ENCODE measurements around the gene ANKRD37. TPM values are rescaled to one million over a fixed set of nuclear protein-coding genes. Genes with fewer than 3 reads are reported as not detected.

ANKRD37 gene
- total and polyA plus RNA-seq, 9 of the 15 experiments (the other 6 are each of a cell fraction or from before 2014, with no cell fraction given) = 1.3 to 53.7 (median 3.6) TPM

GRCh38 chr4:185395956-185396723, 501 bp upstream of the ANKRD37 start (continued):
- no peak for TF ChIP-seq IRF9 (tag; IDR thresholded peaks at IDR 0.05)
- TF ChIP-seq ARID1B (IDR thresholded peaks at IDR 0.05) = peak; percentile 12; the same call in 1 of the 2 replicates
- TF ChIP-seq CHD1 (IDR thresholded peaks at IDR 0.05; ENCODE audit: low read length) = peak; percentile 24
- 0 out of 4 replicates have a peak, but pooled peaks of 1 of the 2 experiments have one; percentile 2 for TF ChIP-seq SRF (CRISPR knock-in tag; IDR thresholded peaks at IDR 0.05)
- no peak for TF ChIP-seq RERE (CRISPR knock-in tag; IDR thresholded peaks at IDR 0.05; ENCODE audit: borderline replicate concordance)
- no peak for TF ChIP-seq SMAD2 (IDR thresholded peaks at IDR 0.05; ENCODE audit: low read depth, low read length)
- no peak for TF ChIP-seq FOS (IDR thresholded peaks at IDR 0.05; ENCODE audit: extremely low read depth, insufficient read length)
- TF ChIP-seq BRD9 (IDR thresholded peaks at IDR 0.05; ENCODE audit: low read depth, partially characterized antibody) = no peak
- TF ChIP-seq, protein P1, sequence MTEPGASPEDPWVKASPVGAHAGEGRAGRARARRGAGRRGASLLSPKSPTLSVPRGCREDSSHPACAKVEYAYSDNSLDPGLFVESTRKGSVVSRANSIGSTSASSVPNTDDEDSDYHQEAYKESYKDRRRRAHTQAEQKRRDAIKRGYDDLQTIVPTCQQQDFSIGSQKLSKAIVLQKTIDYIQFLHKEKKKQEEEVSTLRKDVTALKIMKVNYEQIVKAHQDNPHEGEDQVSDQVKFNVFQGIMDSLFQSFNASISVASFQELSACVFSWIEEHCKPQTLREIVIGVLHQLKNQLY (CRISPR knock-in tag; conservative IDR thresholded peaks at IDR 0.05) = peak in 1 of 2 experiments; percentile 24; a peak in 1 of 4 replicates
- peak; percentile 96 for TF ChIP-seq EP400 (IDR thresholded peaks at IDR 0.05)
- TF ChIP-seq, protein P2, sequence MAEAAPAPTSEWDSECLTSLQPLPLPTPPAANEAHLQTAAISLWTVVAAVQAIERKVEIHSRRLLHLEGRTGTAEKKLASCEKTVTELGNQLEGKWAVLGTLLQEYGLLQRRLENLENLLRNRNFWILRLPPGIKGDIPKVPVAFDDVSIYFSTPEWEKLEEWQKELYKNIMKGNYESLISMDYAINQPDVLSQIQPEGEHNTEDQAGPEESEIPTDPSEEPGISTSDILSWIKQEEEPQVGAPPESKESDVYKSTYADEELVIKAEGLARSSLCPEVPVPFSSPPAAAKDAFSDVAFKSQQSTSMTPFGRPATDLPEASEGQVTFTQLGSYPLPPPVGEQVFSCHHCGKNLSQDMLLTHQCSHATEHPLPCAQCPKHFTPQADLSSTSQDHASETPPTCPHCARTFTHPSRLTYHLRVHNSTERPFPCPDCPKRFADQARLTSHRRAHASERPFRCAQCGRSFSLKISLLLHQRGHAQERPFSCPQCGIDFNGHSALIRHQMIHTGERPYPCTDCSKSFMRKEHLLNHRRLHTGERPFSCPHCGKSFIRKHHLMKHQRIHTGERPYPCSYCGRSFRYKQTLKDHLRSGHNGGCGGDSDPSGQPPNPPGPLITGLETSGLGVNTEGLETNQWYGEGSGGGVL (CRISPR knock-in tag; IDR thresholded peaks at IDR 0.05) = no peak
- peak; percentile 88 for TF ChIP-seq ZBTB33 (CRISPR knock-in tag; IDR thresholded peaks at IDR 0.05)
- no peak for TF ChIP-seq FOXM1 (IDR thresholded peaks at IDR 0.05; ENCODE audit: low read depth)
- no peak; the same call in 1 of the 2 replicates for TF ChIP-seq FOXM1 (CRISPR knock-in tag; IDR thresholded peaks at IDR 0.05; ENCODE audit: low read depth)

Measured in K562 (cell line).